H9 (cell line): ENCODE data around the gene TMA7B. TPM values are rescaled to one million over a fixed set of nuclear protein-coding genes. Genes with fewer than 3 reads are reported as not detected.

ENCODE experiments used
- DNase-seq: peaks from one replicate; pipeline ENCODE4 v3.0.0-alpha.2; 2017
- H2AFZ ChIP-seq: one replicate; pipeline ENCODE4 v1.6.1; 2013; ENCODE audit warnings: mild to moderate bottlenecking, low read length, control low read depth, moderate library complexity
- H2AK5ac ChIP-seq: 2 replicates; pipeline ENCODE4 v1.6.1; 2013; ENCODE audit warnings: low read length, control low read depth, mixed read lengths; ENCODE audit not compliant: insufficient read length
- H2BK120ac ChIP-seq: one replicate; pipeline ENCODE4 v1.6.1; 2013; ENCODE audit warnings: low read depth, mild to moderate bottlenecking, low read length, control low read depth, inconsistent platforms; ENCODE audit not compliant: poor library complexity, severe bottlenecking
- H2BK12ac ChIP-seq: 2 replicates; pipeline ENCODE4 v1.6.1; 2013; ENCODE audit warnings: low read length, control low read depth, mixed read lengths, low read depth; ENCODE audit not compliant: insufficient read length
- H2BK15ac ChIP-seq: 2 replicates; pipeline ENCODE4 v1.6.1; 2013; ENCODE audit warnings: low read depth, low read length, control low read depth
- H2BK20ac ChIP-seq: one replicate; pipeline ENCODE4 v1.6.1; 2013; ENCODE audit warnings: low read depth, mild to moderate bottlenecking, low read length, control low read depth, inconsistent platforms; ENCODE audit not compliant: poor library complexity, severe bottlenecking
- H2BK5ac ChIP-seq: 2 replicates; pipeline ENCODE4 v1.6.1; 2013; ENCODE audit warnings: low read length, control low read depth, mixed read lengths; ENCODE audit not compliant: insufficient read length
- H3K14ac ChIP-seq: 2 replicates; pipeline ENCODE4 v1.6.1; 2013; ENCODE audit warnings: low read length, control low read depth; ENCODE audit not compliant: insufficient read depth
- H3K18ac ChIP-seq: 2 replicates; pipeline ENCODE4 v1.6.1; 2013; ENCODE audit warnings: low read depth, mild to moderate bottlenecking, mixed read lengths, low read length, control low read depth; ENCODE audit not compliant: insufficient read length
- H3K23ac ChIP-seq: 2 replicates; pipeline ENCODE4 v1.6.1; 2013; ENCODE audit warnings: low read length, control low read depth, mixed read lengths, low read depth; ENCODE audit not compliant: insufficient read length
- H3K23me2 ChIP-seq: 2 replicates; pipeline ENCODE4 v1.6.1; 2013; ENCODE audit warnings: low read depth, mild to moderate bottlenecking, mixed read lengths, low read length, control low read depth; ENCODE audit not compliant: insufficient read length, poor library complexity, severe bottlenecking
- H3K27ac ChIP-seq: 2 replicates; pipeline ENCODE4 v1.5.1; 2013; ENCODE audit warnings: low read length, control low read depth, mixed read lengths, low read depth; ENCODE audit not compliant: insufficient read length
- H3K27me3 ChIP-seq: 2 replicates; pipeline ENCODE4 v1.6.1; 2013; ENCODE audit warnings: low read length, control low read depth, inconsistent platforms; ENCODE audit not compliant: insufficient read depth
- H3K4ac ChIP-seq: 2 replicates; pipeline ENCODE4 v1.6.1; 2013; ENCODE audit warnings: low read depth, mild to moderate bottlenecking, control low read depth, inconsistent platforms, low read length, moderate library complexity
- H3K4me1 ChIP-seq: 2 replicates; pipeline ENCODE4 v1.6.1; 2013; ENCODE audit warnings: low read length, control low read depth, inconsistent platforms; ENCODE audit not compliant: insufficient read depth
- H3K4me2 ChIP-seq: 2 replicates; pipeline ENCODE4 v1.6.1; 2013; ENCODE audit warnings: low read length, control low read depth, mixed read lengths; ENCODE audit not compliant: insufficient read length, insufficient read depth
- H3K56ac ChIP-seq: 2 replicates; pipeline ENCODE4 v1.6.1; 2013; ENCODE audit warnings: low read depth, mild to moderate bottlenecking, mixed read lengths, low read length, control low read depth; ENCODE audit not compliant: insufficient read length
- H3K79me1 ChIP-seq: 2 replicates; pipeline ENCODE4 v1.6.1; 2013; ENCODE audit warnings: low read depth, mild to moderate bottlenecking, moderate library complexity, low read length, control low read depth, inconsistent platforms; ENCODE audit not compliant: insufficient read depth, poor library complexity, severe bottlenecking
- H3K79me2 ChIP-seq: 2 replicates; pipeline ENCODE4 v1.6.1; 2013; ENCODE audit warnings: low read length, control low read depth, inconsistent platforms; ENCODE audit not compliant: insufficient read depth
- H3K9ac ChIP-seq: 2 replicates; pipeline ENCODE4 v1.6.1; 2013; ENCODE audit warnings: low read length, control low read depth, mixed read lengths; ENCODE audit not compliant: insufficient read length; ENCODE audit errors: extremely low read depth
- H3K9me3 ChIP-seq: one replicate; pipeline ENCODE4 v1.6.1; 2013; ENCODE audit warnings: low read depth, low read length, inconsistent platforms; ENCODE audit not compliant: control insufficient read depth
- H3T11ph ChIP-seq: one replicate; pipeline ENCODE4 v1.6.1; 2013; ENCODE audit warnings: mild to moderate bottlenecking, low read length, control low read depth, inconsistent platforms
- H4K20me1 ChIP-seq: one replicate; pipeline ENCODE4 v1.6.1; 2013; ENCODE audit not compliant: control insufficient read depth, insufficient read length, insufficient read depth
- H4K5ac ChIP-seq: 2 replicates; pipeline ENCODE4 v1.6.1; 2013; ENCODE audit warnings: low read depth, mild to moderate bottlenecking, mixed read lengths, low read length, control low read depth; ENCODE audit not compliant: insufficient read length
- H4K8ac ChIP-seq: replicated peaks from 2 replicates; pipeline ENCODE4 v1.6.1; 2013; ENCODE audit warnings: low read length, control low read depth, mixed read lengths, low read depth; ENCODE audit not compliant: insufficient read length
- H4K91ac ChIP-seq: 2 replicates; pipeline ENCODE4 v1.6.1; 2013; ENCODE audit warnings: low read depth, mild to moderate bottlenecking, moderate library complexity, mixed read lengths, low read length, control low read depth; ENCODE audit not compliant: insufficient read length
- H3K27ac Mint-ChIP-seq, 3 experiments: 2 replicates in 2 of 3; 3 replicates in 1 of 3; pipeline ENCODE4 v1.8.0; 2020 to 2021; ENCODE audit warnings: mixed read lengths in 3 of 3, mild to moderate bottlenecking in 1 of 3, moderate library complexity in 1 of 3
- H3K27me3 Mint-ChIP-seq: 2 replicates; pipeline ENCODE4 v1.8.0; 2021; ENCODE audit warnings: low read depth, mild to moderate bottlenecking, moderate library complexity, mixed read lengths
- H3K36me3 Mint-ChIP-seq, 3 experiments: 2 replicates in 2 of 3; 3 replicates in 1 of 3; pipeline ENCODE4 v1.8.0; 2020 to 2021; ENCODE audit warnings: low read depth in 3 of 3, mixed read lengths in 3 of 3; ENCODE audit not compliant: insufficient read depth in 1 of 3
- H3K4me1 Mint-ChIP-seq, 2 experiments: 2 replicates each; pipeline ENCODE4 v1.8.0; 2020; ENCODE audit warnings: mixed read lengths in 2 of 2
- H3K4me3 Mint-ChIP-seq, 2 experiments: 2 replicates in 1 of 2; 3 replicates in 1 of 2; pipeline ENCODE4 v1.8.0; 2020 to 2021; ENCODE audit warnings: mild to moderate bottlenecking in 2 of 2, mixed read lengths in 2 of 2, moderate library complexity in 1 of 2
- H3K9me3 Mint-ChIP-seq, 2 experiments: 2 replicates in 1 of 2; 3 replicates in 1 of 2; pipeline ENCODE4 v1.8.0; 2020; ENCODE audit warnings: mild to moderate bottlenecking in 2 of 2, mixed read lengths in 2 of 2, moderate library complexity in 1 of 2
- WGBS: extraction: QIAGEN DNeasy Blood & Tissue Kit; methylation state at CpG from one replicate; pipeline ENCODE4 v1.1.7; 2013; ENCODE audit warnings: missing lambda C conversion rate, low lambda C conversion rate, mixed read lengths; ENCODE audit not compliant: insufficient read length; ENCODE audit errors: extremely low coverage; 5-methylcytosine and 5-hydroxymethylcytosine counted together
- total RNA-seq: library from RNA; stranded (reverse); gene quantifications from 2 replicates; pipeline ENCODE4 v1.2.1, GENCODE V29; 2021
- TF ChIP-seq, protein P1 (sequence below): fragments of 200-600 bp; sonication (generic); conservative IDR thresholded peaks from 3 replicates; pipeline ENCODE4 v1.8.0; 2021; ENCODE audit warnings: antibody characterized with exemption, mild to moderate bottlenecking

TMA7B gene
- total RNA-seq, 1 experiment from 2014 or later = not detected

DNA sequence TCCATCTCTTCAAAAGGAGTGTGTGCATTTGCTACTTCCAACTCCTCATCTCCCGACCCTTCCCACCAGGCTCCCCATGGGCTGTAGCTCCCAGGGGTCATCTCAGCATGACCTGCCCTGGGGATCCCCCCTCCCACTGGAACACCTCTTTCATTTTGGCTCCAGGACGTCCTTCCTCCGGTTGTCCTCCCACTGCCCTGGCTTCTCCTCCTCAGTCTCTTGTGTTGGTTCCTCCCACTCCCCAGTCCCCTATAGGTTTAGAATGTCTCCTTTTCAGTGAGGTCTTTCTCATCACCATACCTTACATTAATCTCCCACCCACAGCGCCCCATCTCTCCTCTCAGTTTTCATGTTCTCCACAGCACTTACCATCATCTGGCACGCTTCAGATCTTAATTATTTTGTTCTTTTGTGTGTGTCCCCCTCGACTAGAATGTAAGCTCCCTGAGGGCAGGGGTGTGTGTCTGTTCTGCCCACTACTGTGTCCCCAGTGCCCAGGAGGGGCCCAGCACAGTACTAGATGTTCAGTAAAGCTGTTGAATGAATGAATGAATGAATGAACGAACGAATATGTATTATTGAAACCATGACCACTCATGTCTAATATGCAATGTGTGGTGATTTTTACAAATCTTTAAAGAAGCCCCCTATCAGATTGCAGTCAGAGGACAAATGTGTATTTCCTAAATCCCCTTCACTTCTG is 2.0 kb upstream of the TMA7B start:
- Histone ChIP-seq H3K23me2 (no peaks in the 10 kb centered on the region), H3K27me3 (no peaks in the 10 kb centered on the region), H3K23ac (no peak overlapping the region), H2AFZ (no peak overlapping the region), H4K91ac (no peak overlapping the region), H3K18ac (no peak overlapping the region), H3K9ac (no peak overlapping the region), H2BK15ac (no peak overlapping the region), H2BK5ac (no peak overlapping the region), H2AK5ac (no peak overlapping the region), H3K79me2 (no peaks in the 10 kb centered on the region), H3K9me3 (no peaks in the 10 kb centered on the region), H4K20me1 (no peaks in the 10 kb centered on the region), H4K5ac (no peak overlapping the region), H3K4me1 (0 out of 2 replicates have a peak, but pooled peaks cover 3% of the 10 kb centered on the region), H3T11ph (no peak overlapping the region), H3K56ac (no peak overlapping the region), H3K4ac (no peak overlapping the region), H3K27ac (no peak overlapping the region), H3K14ac (no peak overlapping the region), H2BK120ac (no peak overlapping the region), H4K8ac (no peak overlapping the region), H2BK12ac (no peak overlapping the region), H3K4me2 (no peak overlapping the region), H2BK20ac (no peak overlapping the region), H3K79me1 (no peaks in the 10 kb centered on the region)
- TF ChIP-seq, protein P1, sequence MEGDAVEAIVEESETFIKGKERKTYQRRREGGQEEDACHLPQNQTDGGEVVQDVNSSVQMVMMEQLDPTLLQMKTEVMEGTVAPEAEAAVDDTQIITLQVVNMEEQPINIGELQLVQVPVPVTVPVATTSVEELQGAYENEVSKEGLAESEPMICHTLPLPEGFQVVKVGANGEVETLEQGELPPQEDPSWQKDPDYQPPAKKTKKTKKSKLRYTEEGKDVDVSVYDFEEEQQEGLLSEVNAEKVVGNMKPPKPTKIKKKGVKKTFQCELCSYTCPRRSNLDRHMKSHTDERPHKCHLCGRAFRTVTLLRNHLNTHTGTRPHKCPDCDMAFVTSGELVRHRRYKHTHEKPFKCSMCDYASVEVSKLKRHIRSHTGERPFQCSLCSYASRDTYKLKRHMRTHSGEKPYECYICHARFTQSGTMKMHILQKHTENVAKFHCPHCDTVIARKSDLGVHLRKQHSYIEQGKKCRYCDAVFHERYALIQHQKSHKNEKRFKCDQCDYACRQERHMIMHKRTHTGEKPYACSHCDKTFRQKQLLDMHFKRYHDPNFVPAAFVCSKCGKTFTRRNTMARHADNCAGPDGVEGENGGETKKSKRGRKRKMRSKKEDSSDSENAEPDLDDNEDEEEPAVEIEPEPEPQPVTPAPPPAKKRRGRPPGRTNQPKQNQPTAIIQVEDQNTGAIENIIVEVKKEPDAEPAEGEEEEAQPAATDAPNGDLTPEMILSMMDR = no peak
- peaks cover 32 to 36% of the 10 kb centered on the region in 2 experiments for H3K4me1 Mint-ChIP-seq
- H3K4me3 Mint-ChIP-seq = no peak overlapping the region
- WGBS = no CpG with 5 or more reads among the region's 8 CpGs
- H3K9me3 Mint-ChIP-seq = no peaks in the 10 kb centered on the region
- no peak for DNase-seq
- H3K27ac Mint-ChIP-seq = peak overlapping the region in 1 of 3 experiments; percentile 61; a peak in 2 of 7 replicates
- H3K36me3 Mint-ChIP-seq = no peaks in the 10 kb centered on the region; a peak in 1 of 7 replicates
- peaks cover 18% of the 10 kb centered on the region for H3K27me3 Mint-ChIP-seq
